ENCODE results near the gene C2orf92.
"Not testable (repeated sequence)": the region's sequence is repeated elsewhere in the genome, so short reads cannot be mapped to it uniquely, and the experiment has no call there.

The C2orf92 gene

DNA sequence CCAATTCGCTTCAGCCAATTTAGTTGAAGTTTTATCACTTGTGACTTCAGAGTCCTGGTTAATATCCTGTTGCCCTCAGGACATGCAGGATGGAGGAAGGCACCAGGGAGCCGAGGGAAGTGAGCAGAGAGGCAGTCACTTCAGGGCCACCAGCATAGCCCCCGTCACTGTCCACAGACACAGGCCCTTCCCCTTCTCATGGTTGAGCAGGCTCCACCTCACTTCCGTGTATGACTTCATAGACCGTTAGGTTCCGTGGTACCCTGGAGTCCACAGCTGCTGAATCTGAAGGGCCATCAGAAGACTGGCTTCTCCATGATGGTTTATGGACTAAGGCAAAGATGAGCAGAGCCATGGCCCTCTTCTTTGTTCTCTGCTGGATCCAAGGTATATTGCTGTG, at the start of gene C2orf92:
Gene C2orf92 (plus strand): TSS at position 266 of the 400 bp plus-strand sequence. CDS start 76 bp downstream, at position 342.
- DNase-seq = no peak

DNA sequence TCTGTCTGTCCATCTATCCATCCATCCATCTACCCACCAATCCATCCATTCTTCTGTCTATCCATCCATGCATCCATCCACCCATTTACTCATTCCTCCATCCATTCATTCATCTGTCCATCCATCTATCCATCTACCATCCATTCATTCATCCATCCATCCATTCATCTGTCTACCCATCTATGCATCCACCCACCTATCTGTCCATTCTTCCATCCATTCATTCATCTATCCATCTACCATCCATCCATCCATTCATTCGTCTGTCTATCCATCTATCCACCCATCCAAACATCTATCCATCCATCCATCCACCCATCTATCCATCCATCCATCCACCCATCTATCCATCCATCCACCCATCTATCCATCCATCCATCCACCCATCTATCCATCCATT, 49.0 kb upstream of the C2orf92 start:
- DNase-seq = not testable (repeated sequence)

DNA sequence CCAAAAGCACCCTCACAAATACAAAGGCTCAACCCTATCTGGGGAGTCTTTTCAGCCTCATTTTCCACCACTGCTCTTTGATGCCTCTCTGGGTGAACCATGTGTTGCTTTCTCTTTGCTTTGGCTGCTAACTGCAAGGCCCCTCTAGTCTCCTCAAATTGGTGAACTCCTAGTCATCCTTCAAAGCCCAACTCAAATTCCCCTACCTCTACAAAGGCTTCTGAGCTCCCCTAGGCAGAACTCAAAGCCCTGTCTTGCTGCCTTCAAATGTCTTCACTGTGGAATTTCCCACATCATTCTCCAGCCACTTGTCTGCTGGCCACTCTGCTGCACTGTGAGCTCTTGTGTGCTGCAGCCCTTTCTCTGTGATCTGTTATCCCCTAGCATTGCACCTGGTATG, 46.5 kb upstream of the C2orf92 start:
- not testable (repeated sequence) for DNase-seq

DNA sequence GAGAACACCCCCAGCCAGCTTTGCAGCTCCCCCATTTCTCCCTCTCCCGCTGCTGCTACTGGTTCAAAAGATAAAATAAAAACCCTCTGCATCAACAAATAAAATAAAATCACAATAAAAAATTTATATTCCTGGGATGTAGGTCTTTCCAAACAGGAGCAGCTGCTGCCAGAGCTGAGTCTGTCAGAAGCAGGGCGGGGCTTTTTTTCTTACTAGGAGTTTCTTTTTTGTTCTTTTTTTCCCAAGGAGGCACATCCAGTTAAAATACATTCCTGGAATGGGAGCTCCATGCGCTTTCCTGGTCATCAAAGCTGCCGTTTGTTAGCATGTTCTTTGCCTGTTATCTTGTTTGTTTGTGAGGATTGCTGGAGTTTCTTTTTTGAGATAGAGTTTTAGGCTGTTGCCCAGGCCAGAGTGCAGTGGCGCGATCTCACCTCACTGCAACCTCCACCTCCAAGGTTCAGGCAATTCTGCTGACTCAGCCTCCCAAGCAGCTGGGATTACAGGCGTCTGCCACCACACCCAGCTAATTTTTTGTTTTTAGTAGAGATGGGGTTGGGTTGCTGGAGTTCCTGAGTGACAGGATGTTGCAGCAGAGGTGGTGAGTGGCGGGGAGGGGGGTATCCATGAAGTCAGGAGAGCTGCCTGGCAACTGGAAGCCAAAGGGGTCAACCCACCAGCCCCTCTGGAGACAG, 44.0 kb upstream of the C2orf92 start:
- DNase-seq = not testable (repeated sequence)

DNA sequence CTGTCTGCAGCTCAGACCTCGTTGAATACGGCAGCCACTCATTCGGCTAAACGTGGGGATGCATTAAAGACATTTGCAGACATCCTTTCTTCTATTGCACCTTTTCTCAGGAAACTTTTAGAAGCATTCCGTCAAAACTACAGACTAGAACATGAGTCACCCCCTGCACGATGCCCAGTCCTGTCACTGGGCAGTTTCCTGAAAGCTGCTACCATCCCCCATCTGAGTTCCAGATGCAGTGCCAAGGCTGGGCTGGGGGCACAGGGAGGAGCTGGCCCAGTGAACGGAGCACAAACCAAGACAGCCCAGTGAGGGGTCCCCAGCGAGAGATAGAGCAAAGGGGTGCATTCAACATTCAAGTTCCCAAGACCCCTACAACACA, 43.5 kb upstream of the C2orf92 start:
- DNase-seq = not testable (repeated sequence)

DNA sequence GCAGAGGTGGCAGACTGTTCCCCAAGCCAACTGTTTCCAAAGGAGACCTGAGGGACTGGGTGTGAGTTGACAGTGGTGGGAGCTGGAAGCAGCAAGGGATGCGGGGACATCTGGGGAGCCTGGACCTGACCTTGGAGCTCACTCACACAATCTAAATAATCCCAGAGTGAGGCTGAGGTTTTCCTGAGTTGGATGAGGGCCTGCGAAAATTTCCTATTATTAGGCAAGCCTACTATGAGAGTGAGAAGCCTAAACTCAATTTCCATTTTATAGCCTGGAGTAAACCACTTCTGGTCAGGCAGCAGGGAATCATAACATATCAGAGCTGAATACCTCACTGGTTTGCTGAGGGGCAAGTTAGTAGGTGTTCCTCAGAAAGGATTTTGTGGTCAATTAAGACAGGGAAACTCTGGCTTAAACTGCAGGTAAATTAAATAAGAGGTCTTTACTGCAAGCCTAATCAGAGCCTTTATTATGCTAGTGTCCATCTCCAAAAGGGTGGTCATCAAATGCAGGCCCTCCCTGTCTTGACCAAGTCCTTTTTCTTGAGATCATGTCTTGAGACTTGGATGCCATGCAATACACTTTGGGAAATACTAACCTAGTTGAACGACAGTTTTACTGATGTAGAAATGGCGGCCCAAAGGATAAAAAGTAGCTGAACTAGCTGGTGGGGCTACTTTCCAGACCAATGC, 25.3 kb upstream of the C2orf92 start:
- DNase-seq = no peak

DNA sequence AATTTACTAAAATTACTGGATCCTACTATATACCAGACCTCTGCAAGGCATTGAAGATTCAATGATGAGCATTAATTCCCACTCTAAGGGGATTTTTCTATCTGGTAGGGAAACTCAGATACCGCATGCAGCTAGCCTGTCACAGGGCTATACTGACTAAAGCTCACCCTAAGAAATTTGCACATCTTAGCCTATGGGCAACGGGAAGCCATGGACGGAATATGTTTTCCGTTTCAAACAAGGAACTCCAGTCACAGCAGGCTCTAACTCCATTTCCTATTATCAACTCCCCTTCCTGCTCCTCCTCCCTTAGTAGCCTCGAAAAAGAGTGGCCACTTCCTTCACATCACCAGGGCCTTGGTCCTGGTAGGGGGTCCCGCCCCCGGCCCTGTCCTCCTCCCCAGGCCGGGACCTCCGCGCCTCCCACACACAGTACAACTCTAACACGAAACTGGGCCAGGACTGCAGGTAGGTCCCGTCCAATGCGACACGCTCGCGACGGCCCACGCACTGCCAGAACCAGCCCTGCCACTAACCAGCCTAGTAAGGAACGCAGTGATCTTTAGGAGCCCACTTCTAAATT, 24.3 kb upstream of the C2orf92 start:
- DNase-seq = no peak

DNA sequence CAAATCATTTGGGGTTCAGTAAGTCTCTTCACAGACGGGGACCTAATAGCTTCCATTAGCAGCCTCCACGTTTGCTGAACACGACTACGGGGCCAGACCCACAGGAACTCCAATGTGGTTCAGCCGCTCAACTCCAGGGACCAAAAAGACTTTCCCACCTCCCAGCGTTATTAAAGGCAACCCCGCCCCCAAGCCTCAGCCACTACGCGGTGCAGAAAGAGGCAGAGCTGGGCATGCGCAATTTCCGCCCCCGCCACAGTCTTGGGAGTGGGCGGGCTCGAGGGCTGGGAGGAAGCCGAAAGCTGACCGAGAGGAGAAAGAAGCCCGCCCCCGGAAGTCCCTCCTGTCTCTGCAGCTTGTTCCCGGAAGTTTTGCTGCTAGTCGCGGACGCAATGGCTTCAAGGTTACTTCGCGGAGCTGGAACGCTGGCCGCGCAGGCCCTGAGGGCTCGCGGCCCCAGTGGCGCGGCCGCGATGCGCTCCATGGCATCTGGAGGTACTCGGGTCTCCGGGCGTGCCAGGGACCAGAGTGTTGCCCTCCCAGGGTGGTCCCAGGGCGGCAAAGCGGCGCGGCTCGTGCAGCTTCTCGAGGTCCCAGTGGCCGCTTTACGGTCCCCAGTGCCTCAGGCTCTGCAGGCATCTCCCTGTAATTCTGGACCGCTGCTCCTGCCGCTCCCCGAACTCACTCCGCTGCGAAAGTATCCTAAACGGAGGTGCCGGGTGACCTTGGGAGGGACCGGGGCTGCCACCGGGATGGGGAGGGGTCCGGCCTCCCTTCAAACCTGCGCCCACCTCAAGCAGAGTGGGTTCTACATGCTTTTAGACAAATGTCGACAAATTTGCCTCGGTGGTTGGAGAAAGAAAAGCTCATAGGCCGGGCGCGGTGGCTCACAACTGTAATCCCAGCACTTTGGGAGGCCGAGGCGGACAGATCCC, 23.6 kb upstream of the C2orf92 start, which contains the start of gene COX5B:
Gene COX5B (plus strand): TSS at position 368 of the 935 bp plus-strand sequence. CDS start 25 bp downstream, at position 393.
- peak; percentile 98 to 99 for DNase-seq

DNA sequence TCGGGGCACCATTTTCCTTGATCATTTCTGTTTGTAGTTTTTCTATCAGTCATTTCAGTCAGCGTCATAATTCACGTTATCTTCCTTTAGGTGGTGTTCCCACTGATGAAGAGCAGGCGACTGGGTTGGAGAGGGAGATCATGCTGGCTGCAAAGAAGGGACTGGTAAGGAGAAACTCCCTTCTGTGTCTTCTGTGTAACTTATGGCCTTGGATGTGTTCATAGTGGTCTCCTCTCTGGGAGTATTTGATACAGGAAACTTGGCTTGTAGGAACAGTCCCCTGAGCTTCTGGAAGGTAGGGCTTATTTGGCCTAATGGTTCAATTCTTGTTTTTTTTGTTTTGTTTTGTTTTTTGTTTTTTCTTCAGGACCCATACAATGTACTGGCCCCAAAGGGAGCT, 22.5 kb upstream of the C2orf92 start:
- no peak for DNase-seq

DNA sequence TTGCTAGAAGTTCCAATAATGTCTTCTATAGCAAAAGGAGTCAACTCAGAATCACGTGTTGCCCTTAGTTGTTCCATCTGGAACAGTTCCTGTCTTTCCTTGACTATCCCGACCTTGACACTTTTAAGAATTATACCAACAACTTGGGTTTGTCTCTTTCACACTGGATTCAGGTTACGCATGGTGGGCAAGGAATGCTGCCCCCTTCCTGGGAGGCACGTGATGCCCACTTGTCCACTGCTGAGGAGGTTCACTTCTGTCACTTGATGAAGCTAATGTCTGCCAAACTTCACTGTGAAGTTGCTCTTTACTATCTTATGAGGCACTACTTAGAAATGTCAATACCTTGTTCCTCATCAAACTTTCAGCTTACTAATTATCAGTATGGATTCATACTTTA, 18.4 kb upstream of the C2orf92 start:
- no peak for DNase-seq

DNA sequence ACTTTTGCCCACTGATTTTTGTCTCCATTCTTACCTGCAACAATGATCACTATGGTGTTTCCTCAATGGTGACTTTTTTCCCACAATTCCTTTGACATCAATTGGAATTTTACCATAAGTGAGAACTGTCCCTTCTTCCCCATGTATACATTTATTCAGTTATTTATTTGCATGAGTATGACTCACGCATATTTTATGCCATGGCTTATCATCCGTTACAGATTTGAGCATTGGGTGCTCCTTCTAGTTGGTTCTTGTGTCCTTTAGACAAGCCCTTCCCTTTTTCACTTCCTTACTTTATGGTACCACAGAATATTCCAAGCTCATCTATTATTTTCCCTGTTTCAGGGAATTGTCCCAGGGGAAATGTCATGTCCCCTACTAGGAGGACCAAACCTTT, 16.0 kb upstream of the C2orf92 start:
- DNase-seq = no peak

DNA sequence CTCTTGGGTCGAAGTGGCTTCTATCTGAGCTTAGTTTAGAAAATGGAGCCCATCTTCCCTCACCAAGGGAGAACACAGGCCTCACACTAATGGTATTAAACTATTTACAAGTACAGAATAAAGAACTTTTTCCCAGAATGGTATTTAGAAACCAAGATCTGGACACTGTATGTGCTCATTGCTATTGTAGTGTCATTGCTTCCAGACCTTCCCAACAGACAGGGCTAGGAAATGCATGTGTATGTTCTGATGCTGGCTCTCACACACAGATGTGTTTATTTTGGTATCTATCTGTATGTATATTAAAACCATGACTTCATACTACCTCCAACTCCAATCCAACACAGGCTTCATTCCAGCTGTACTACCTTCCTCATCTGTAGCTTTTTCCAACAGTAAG, 15.6 kb upstream of the C2orf92 start:
- DNase-seq = no peak

DNA sequence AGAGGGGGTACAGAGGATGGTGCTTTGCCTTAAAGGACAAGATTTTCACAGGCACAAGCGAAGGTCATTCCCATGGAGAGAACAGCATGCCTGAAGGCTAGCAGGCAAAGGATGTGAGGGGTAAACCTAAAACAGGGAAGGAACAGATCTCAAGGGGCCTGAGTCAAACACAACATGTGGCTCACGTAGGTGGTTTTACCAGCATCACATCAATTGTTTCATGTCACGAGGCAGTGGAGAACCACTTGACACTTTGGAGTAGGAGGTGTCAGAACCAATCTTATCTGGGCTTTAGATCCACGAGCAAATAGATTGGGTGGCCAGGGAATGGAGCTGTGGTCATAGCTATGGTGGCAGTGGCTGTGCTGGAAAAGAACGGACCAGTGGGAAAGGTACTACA, 15.2 kb upstream of the C2orf92 start:
- no peak for DNase-seq

DNA sequence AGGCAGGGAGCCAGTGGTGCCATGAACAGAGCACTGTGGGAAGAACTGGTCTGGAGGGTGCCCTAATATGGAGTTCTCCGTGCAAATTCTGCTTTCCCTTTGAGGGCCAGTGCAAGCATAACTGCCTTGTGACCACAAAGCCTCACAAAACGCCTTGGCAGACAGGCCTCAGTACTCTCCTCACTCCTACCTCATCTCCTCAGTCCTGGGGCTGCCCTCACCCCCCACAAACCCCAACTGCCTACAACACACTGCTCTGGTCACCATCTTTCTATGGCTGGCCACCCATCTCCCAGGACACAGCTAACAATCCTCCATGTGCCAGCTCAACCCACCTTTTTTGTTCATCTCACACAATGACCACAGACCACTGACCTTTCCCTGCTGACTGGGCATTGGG, 14.7 kb upstream of the C2orf92 start:
- no peak for DNase-seq

DNA sequence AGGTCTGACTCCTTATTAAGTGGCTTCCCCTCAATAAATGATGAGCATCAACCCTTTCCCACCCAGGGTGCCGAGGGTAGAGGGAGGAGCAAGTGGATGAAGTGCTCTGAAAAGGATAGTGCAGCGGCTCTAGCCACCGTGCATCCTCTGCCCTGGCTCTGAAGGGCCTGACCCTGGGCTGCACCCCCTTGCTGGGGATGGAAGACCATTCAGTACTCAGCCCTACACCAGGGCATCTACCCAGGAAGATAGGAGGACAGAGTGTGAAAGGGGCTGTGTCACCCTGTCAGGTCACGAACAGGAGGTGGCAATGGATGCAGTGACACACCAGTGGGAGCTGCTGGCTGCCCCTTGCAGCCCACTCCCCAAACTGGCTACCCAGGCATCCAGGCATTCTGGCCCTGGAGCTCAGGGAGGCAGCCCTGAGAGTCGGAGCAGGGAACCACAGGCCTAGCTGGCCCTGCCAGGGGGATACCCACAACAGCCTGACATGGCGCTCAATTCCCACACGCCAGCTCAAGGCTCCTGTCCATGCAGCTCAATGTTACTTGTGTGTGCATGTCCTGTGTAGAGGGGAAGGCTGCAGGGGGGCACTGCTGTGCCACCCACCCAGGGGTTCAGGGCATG, 13.3 kb upstream of the C2orf92 start:
- no peak for DNase-seq

DNA sequence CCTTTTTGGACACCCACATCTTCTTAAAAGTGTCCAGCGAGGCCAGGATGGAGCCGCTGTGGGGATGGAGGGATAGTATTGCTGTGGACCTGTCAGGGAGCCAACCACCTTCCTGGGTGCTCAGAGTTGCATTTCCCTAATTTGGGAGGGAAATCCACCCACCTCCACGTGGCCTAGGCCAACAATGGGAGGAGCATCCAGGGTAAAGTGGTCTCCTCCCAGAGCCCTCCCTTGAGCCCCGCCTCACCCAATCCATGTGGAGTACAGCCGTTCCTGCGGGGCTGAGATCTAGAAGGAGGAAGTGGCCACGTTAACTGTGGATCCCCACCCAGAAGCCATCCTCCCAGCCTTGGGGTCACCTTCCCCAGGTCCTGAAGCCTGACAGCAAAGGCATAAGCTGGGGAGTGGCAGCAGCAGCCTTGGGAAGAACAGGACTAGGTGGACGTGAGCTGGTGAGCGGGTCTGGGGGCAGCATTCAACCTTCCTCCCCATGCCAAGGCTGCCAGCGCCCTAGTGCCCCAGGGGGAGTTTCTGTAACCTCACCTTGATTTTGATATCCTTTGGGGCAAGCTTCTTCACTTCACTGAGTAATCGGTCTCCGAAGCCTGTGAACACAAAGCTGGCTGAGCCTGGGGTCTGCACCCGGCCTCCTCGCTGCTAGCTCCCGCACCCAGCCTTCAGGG, 12.5 kb upstream of the C2orf92 start:
- no peak for DNase-seq

DNA sequence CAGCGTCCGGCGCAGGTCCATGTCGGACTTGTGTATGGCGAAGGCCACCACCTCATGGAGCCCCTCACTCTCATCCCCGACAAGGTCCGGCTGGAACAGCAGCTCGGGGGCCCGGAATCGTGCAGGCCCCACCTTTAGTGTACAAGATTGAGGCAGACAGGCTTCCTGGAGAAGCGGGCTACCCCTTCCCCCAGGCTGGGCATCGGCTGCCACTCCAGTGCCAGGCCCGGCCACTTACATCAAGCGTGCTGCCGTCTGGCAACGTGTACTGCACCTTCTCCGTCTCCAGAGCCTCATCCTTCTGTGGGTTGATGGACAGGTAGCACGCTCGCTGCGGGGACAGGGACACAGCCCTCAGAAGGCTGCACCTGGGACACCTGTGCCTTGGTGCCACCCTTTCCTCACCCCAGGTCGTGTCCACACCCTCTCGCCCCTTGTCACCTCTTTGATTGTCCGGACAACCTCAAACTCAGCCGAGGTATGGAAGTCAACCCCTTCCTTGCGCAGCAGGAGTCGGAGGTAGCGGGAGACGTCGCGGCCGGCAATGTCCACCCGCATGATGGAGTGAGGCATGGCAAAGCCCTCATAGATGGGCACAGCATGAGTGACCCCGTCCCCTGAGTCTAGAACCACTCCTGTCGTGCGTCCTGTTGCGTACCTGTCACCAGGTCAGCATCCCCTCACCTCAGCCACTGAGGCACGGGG, 11.4 kb upstream of the C2orf92 start:
- DNase-seq = no peak

DNA sequence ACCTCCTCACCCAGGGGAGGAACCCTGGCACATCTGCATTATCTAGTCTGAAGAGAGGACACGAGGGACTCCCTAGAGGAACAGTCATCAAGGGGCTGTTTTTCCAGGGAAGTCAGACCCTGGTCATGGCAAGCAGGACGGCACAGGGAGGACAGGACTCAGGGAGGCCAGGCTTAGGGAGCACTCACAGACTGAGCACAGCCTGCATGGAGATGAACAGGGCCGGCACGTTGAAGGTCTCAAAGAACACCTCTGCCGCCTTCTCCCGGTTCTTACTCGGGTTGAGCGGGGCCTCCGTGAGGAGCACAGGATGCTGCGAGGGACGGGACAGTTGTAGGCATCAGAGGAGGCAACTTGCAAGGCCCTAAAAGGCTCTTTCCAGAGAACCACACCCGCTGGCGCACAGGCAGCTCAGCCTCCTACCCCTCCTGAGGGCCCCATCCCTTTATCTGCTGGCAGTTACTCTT, 10.8 kb upstream of the C2orf92 start:
- no peak for DNase-seq

DNA sequence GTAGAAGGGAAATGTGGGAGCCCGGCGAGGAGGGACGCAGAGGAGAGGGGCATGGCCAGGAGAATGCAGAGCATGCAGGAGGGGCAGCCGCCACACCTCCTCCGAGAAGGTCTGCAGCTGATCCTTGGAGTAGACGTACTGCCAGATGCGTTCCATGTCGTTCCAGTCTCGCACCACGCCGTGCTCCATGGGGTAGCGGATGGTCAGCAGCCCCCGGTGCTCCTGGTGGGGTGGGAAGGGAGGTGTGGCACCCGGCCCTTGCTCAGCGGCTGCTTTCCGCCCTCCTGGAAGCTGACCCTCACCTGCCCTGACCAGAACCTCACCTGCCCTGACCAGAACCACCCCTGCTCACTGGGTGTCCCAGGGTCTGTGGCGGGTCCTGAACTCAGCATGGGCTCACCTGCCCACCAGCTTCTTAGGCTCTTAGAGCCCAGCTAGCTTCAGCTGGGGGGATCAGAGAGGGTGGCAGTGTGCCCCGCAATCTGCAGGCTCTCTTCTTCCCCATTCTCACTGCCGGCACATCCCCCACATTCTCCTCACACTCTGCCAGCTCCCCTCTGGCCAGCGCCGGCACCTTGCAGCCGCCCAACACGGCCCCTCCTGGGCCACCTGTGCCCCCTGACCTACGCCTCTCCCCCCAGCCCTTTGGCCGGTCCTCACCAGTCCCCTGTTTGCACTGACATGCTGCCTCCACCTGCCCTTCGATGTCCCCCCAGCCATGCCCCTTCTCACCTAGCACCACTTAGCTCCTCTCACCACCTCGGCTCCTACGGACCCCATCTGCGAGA, 10.1 kb upstream of the C2orf92 start:
- DNase-seq = no peak

Measured in CD4-positive, alpha-beta T cell treated with Interferon alpha-2 for 1 hour (primary cell).